Pancreas (tissue), 10 donors: ENCODE results near the gene PITPNC1. TPM values are rescaled to one million over a fixed set of nuclear protein-coding genes. Genes with fewer than 3 reads are reported as not detected.
A peak's percentile ranks its signal among the peaks of the same experiment; 100 is the strongest.

Source experiments
- ATAC-seq, 4 donors: fragments of 200-7000 bp; cut with Tn5 transposase; one replicate each; pipeline versions ENCODE4 v1.8.0 to v1.9.1; 2020; ENCODE audit warnings: mild to moderate bottlenecking in 4 of 4, moderate library complexity in 4 of 4
- DNase-seq, 6 donors: peaks; one replicate each; pipeline ENCODE4 v3.0.0-alpha.2; 2020
- FAIRE-seq: peaks from 2 replicates; lab custom pipeline; 2012; peaks lifted over from hg19 to GRCh38; lab: Jason Lieb, UNC
- H3K27ac ChIP-seq, 4 donors: fragments of 200-600 bp; sonication (generic); 1 replicate in 3 of 4; 2 replicates in 1 of 4; pipeline versions ENCODE4 v1.5.0 to v1.8.0; 2020
- H3K27me3 ChIP-seq, 4 donors: fragments of 200-600 bp; one replicate each; pipeline ENCODE4 v1.8.0; 2021
- H3K36me3 ChIP-seq, 3 donors: fragments of 200-600 bp; sonication (generic) in 1 of 3; one replicate each; pipeline versions ENCODE4 v1.5.0 to v1.8.0; 2020 to 2021
- H3K4me1 ChIP-seq, 3 donors: fragments of 200-600 bp; one replicate each; pipeline ENCODE4 v1.8.0; 2021
- H3K4me3 ChIP-seq, 4 donors: fragments of 200-600 bp; sonication (generic) in 2 of 4; one replicate each; pipeline versions ENCODE4 v1.5.0 to v1.8.0; 2020 to 2021
- H3K9me3 ChIP-seq, 4 donors: fragments of 200-600 bp; one replicate each; pipeline ENCODE4 v1.8.0; 2021
- CTCF ChIP-seq, 4 donors: fragments of 200-600 bp; sonication (generic) in 3 of 4; IDR thresholded peaks; one replicate each; pipeline versions ENCODE4 v1.5.0 to v1.8.0; 2021; ENCODE audit warnings: antibody characterized with exemption in 4 of 4
- WGBS, 2 donors: extraction: QIAGEN DNeasy Blood & Tissue Kit; methylation state at CpG; one replicate each; pipeline ENCODE4 v1.1.7; 2013; 5-methylcytosine and 5-hydroxymethylcytosine counted together
- intact Hi-C, 3 donors: fragments of 100-400 bp; cut with DNase I; formaldehyde crosslinking; loops; one replicate each; pipeline versions ENCODE4 v1.11.1 to v1.14.2; 2022
- polyA plus RNA-seq, 2 donors: library from polyadenylated mRNA; stranded (reverse); fragments of 200-250 nt; gene quantifications; one replicate each; pipeline ENCODE4 v1.2.3, GENCODE V29; 2013
- total RNA-seq, 6 donors: library from RNA; stranded (reverse); fragmentation: NEBNext Ultra II Directional in 4 of 6; extraction: Animal tissue kit (Norgen Biotek cat#: 25700) in 4 of 6; gene quantifications; one replicate each; pipeline versions ENCODE4 v1.2.1 to v1.2.4, GENCODE V29; 2021 to 2023
- donor health status: healthy with polysubstance abuse.
- donor health status: DM: no; HTN: no; CAD: no; lungs with moderate emphysema.
- donor health status: DM: no; HTN: no; CAD: no.
- donor health status: control.
- donor health status: control.
- donor health status: Bipolar disorder and iron deficiency.
- donor health status: DM: yes; HTN: yes; CAD: no.
- donor health status: DM: no; HTN: no; CAD: no.
- donor health status: DM: no; HTN: no; CAD: no.
- donor health status: DM: yes; HTN: yes; CAD: no.

PITPNC1 gene
- total and polyA plus RNA-seq, 8 donors = 9.5 to 28.8 (median 24.4) TPM

- no peak for DNase-seq
- no peak for FAIRE-seq
- no peaks in the 10 kb centered on the region for H3K9me3 ChIP-seq
- ATAC-seq = no peak
- no peaks in the 10 kb centered on the region for H3K27me3 ChIP-seq
- H3K4me3 ChIP-seq = no peak overlapping the region
- H3K4me1 ChIP-seq = peaks cover 3 to 7% (median 3%) of the 10 kb centered on the region in 3 donors
- no peaks in the 10 kb centered on the region for H3K36me3 ChIP-seq
- TF ChIP-seq CTCF (IDR thresholded peaks at IDR 0.05) = no peak
- no peak overlapping the region for H3K27ac ChIP-seq
- intact Hi-C loops = loop anchor here in 2 of 3 donors (5.0 to 10.0 kb wide), 2 partner anchors 102 to 320 kb away; no protein-coding TSS in a partner anchor
- whole genome bisulfite sequencing, 2 donors = 58 to 63% methylated on average over 5 of the region's 5 CpGs
Observed at GRCh38 chr17:67375054-67375427, 2.0 kb upstream of the PITPNC1 start.

GRCh38 chr17:67375716-67376115 lies 1.4 kb upstream of the PITPNC1 start:
- no peak for DNase-seq
- Histone ChIP-seq H3K4me3 (no peak overlapping the region), H3K9me3 (no peaks in the 10 kb centered on the region), H3K36me3 (no peaks in the 10 kb centered on the region), H3K4me1 (peaks cover 3 to 7% (median 3%) of the 10 kb centered on the region in 3 donors), H3K27me3 (no peaks in the 10 kb centered on the region), H3K27ac (no peak overlapping the region)
- WGBS, 2 donors = 82 to 89% methylated on average over 6 of the region's 6 CpGs
- intact Hi-C loops = loop anchor here in 2 of 3 donors (5.0 to 10.0 kb wide), 2 partner anchors 102 to 319 kb away; no protein-coding TSS in a partner anchor
- ATAC-seq = no peak
- FAIRE-seq = no peak
- TF ChIP-seq CTCF (IDR thresholded peaks at IDR 0.05) = no peak

- intact Hi-C loops = loop anchor here in 2 of 3 donors (5.0 to 10.0 kb wide), 2 partner anchors 101 to 318 kb away; no protein-coding TSS in a partner anchor
- no peak for TF ChIP-seq CTCF (IDR thresholded peaks at IDR 0.05)
- Histone ChIP-seq H3K4me3 (peak overlapping the region in 2 of 4 donors; percentile 81 to 98), H3K4me1 (peaks cover 3 to 7% (median 3%) of the 10 kb centered on the region in 3 donors), H3K9me3 (no peaks in the 10 kb centered on the region), H3K27me3 (no peaks in the 10 kb centered on the region), H3K36me3 (no peaks in the 10 kb centered on the region), H3K27ac (peak overlapping the region; percentile 87 to 94 (median 94))
- DNase-seq = no peak
- ATAC-seq = no peak
- WGBS, 2 donors = 39 to 42% methylated on average over 6 of the region's 6 CpGs
- FAIRE-seq = no peak
Observed at GRCh38 chr17:67376415-67376736, 705 bp upstream of the PITPNC1 start.

- peak in 1 of 4 donors; percentile 18 for TF ChIP-seq CTCF (IDR thresholded peaks at IDR 0.05)
- H3K27ac ChIP-seq = peak overlapping the region; percentile 87 to 94 (median 94)
- H3K36me3 ChIP-seq = no peaks in the 10 kb centered on the region
- no peaks in the 10 kb centered on the region for H3K9me3 ChIP-seq
- peak; percentile 56 to 87 (median 72) for DNase-seq
- FAIRE-seq = no peak
- 0% methylated on average over 79 to 100 of the region's 100 CpGs for WGBS, 2 donors
- no peaks in the 10 kb centered on the region for H3K27me3 ChIP-seq
- peak; percentile 48 to 65 (median 60) for ATAC-seq
- H3K4me3 ChIP-seq = peak overlapping the region; percentile 76 to 98 (median 89)
- intact Hi-C loops = loop anchor here in 2 of 3 donors (5.0 to 10.0 kb wide), 2 partner anchors 100 to 317 kb away; no protein-coding TSS in a partner anchor
- peaks cover 3 to 8% (median 7%) of the 10 kb centered on the region in 3 donors for H3K4me1 ChIP-seq
Observed at GRCh38 chr17:67377488-67378453, 690 bp downstream of the PITPNC1 start.
